PC-9 (cell line): ENCODE data around the gene UBE2U. TPM values are rescaled to one million over a fixed set of nuclear protein-coding genes. Genes with fewer than 3 reads are reported as not detected.

ENCODE experiments used
- BruUV-seq: library from RNA; stranded (reverse); fragments of 400-500 nt; replicated peaks from 2 replicates; lab custom pipeline; 2021; lab: Mats Ljungman, UMichigan
- CTCF ChIA-PET: fragments of 300-600 bp; sonication (Branson Sonifier 250); formaldehyde crosslinking; loops from one replicate; lab custom pipeline; 2022; ENCODE audit warnings: antibody characterized with exemption; lab: Charles Lee
- POLR2A ChIA-PET: fragments of 300-600 bp; sonication (Branson Sonifier 250); formaldehyde crosslinking; loops from one replicate; lab custom pipeline; 2022; ENCODE audit warnings: antibody characterized with exemption; ENCODE audit not compliant: unreplicated experiment; lab: Charles Lee
- DNase-seq, 2 experiments: peaks; one replicate each; pipeline versions ENCODE4 v3.0.0 to v3.0.0-alpha.2; 2015 to 2022; ENCODE audit warnings: mixed read lengths in 1 of 2
- H2AFZ ChIP-seq: fragments of 200-600 bp; sonication (generic); 2 replicates; pipeline ENCODE4 v1.8.1; 2017; ENCODE audit warnings: antibody characterized with exemption
- H3F3A ChIP-seq: fragments of 200-600 bp; sonication (generic); 2 replicates; pipeline ENCODE4 v1.8.1; 2017; ENCODE audit warnings: antibody characterized with exemption, mild to moderate bottlenecking, low read depth; ENCODE audit not compliant: insufficient read depth
- H3K27ac ChIP-seq: fragments of 200-600 bp; sonication (generic); 2 replicates; pipeline ENCODE4 v1.6.1; 2016; ENCODE audit warnings: mixed run types
- H3K27me3 ChIP-seq: fragments of 200-600 bp; sonication (generic); 2 replicates; pipeline ENCODE4 v1.6.1; 2016; ENCODE audit warnings: low read depth, mixed run types; ENCODE audit not compliant: insufficient read depth
- H3K36me3 ChIP-seq: fragments of 200-600 bp; sonication (generic); 2 replicates; pipeline ENCODE4 v1.6.1; 2016; ENCODE audit warnings: low read depth, mixed run types
- H3K4me1 ChIP-seq: fragments of 200-600 bp; sonication (generic); replicated peaks from 2 replicates; pipeline ENCODE4 v1.6.1; 2016; ENCODE audit warnings: mixed run types; ENCODE audit not compliant: insufficient read depth
- H3K4me2 ChIP-seq: fragments of 200-600 bp; sonication (generic); 2 replicates; pipeline ENCODE4 v1.6.1; 2017; ENCODE audit warnings: mixed run types
- H3K4me3 ChIP-seq: fragments of 200-600 bp; sonication (generic); 2 replicates; pipeline ENCODE4 v1.6.1; 2016; ENCODE audit warnings: mixed run types
- H3K79me2 ChIP-seq: fragments of 200-600 bp; sonication (generic); 2 replicates; pipeline ENCODE4 v1.6.1; 2017; ENCODE audit warnings: low read depth, mixed run types
- H3K9me2 ChIP-seq: fragments of 200-600 bp; sonication (generic); 2 replicates; pipeline ENCODE4 v1.8.1; 2017; ENCODE audit warnings: mild to moderate bottlenecking; ENCODE audit not compliant: insufficient read depth
- H3K9me3 ChIP-seq: fragments of 200-600 bp; sonication (generic); 2 replicates; pipeline ENCODE4 v1.8.1; 2016; ENCODE audit warnings: low read depth; ENCODE audit not compliant: insufficient read depth
- H4K20me1 ChIP-seq: fragments of 200-600 bp; sonication (generic); 2 replicates; pipeline ENCODE4 v1.8.1; 2017; ENCODE audit not compliant: insufficient read depth
- EZH2 ChIP-seq: fragments of 200-600 bp; sonication (generic); IDR thresholded peaks from 2 replicates; pipeline ENCODE4 v1.8.0; 2017; ENCODE audit warnings: antibody characterized with exemption, low read depth
- intact Hi-C: fragments of 100-400 bp; cut with micrococcal nuclease; formaldehyde crosslinking; loops from one replicate; pipeline ENCODE4 v1.10.0; 2022; ENCODE audit not compliant: unreplicated experiment
- total RNA-seq: library from RNA; stranded (reverse); gene quantifications from 2 replicates; pipeline ENCODE4 v1.2.3, GENCODE V29; 2021
- TF ChIP-seq, protein P1 (sequence below): fragments of 200-600 bp; sonication (generic); conservative IDR thresholded peaks from 2 replicates; pipeline ENCODE4 v1.6.1; 2017; ENCODE audit warnings: mixed run types, antibody characterized with exemption, mild to moderate bottlenecking, moderate library complexity

Gene UBE2U
- total RNA-seq, 1 experiment from 2014 or later, result not detected

DNA sequence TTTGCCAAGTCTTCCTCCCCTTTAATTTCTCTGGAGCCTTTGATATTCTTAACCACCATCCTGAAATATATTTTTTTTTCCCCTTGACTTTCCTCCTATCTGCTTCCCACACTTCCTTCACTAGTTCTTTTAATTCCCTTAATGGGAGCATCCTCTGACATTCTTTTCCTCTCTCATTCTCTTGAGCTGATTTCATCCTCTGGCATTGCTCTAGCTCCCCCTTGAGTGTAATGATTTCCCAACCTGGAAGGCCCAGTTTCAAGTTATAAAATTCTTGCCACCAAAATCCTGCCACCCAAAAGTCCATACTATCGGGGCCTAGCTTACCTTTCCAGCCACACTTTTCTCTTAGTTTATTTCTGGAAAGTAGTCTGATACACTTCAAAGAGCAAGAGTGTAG is 39.5 kb upstream of the UBE2U start:
- H2AFZ ChIP-seq, result no peak overlapping the region
- no peaks in the 10 kb centered on the region for H4K20me1 ChIP-seq
- intact Hi-C loops, result loop anchor here (2.0 to 10.0 kb wide), 3 partner anchors 79 to 472 kb away; partner anchors contain the start of gene ROR1
- DNase-seq, result no peak
- TF ChIP-seq, protein P1, sequence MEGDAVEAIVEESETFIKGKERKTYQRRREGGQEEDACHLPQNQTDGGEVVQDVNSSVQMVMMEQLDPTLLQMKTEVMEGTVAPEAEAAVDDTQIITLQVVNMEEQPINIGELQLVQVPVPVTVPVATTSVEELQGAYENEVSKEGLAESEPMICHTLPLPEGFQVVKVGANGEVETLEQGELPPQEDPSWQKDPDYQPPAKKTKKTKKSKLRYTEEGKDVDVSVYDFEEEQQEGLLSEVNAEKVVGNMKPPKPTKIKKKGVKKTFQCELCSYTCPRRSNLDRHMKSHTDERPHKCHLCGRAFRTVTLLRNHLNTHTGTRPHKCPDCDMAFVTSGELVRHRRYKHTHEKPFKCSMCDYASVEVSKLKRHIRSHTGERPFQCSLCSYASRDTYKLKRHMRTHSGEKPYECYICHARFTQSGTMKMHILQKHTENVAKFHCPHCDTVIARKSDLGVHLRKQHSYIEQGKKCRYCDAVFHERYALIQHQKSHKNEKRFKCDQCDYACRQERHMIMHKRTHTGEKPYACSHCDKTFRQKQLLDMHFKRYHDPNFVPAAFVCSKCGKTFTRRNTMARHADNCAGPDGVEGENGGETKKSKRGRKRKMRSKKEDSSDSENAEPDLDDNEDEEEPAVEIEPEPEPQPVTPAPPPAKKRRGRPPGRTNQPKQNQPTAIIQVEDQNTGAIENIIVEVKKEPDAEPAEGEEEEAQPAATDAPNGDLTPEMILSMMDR, result peak; percentile 45; the same call in 1 of the 2 replicates
- TF ChIP-seq EZH2, result no peak
- peaks cover 3% of the 10 kb centered on the region; the same call in 1 of the 2 replicates for H3K36me3 ChIP-seq
- POLR2A ChIA-PET, result interaction anchor here (0.7 kb wide), 1 partner anchor 1658 kb away, joined by 4 read pairs; no protein-coding TSS in a partner anchor
- H3K27ac ChIP-seq, result no peak overlapping the region
- H3K4me2 ChIP-seq, result no peak overlapping the region
- no TSS peak for BruUV-seq
- H3K9me3 ChIP-seq, result no peaks in the 10 kb centered on the region
- H3K4me1 ChIP-seq, result no peaks in the 10 kb centered on the region
- no peak overlapping the region for H3K4me3 ChIP-seq
- no peaks in the 10 kb centered on the region for H3K9me2 ChIP-seq
- H3F3A ChIP-seq, result no peaks in the 10 kb centered on the region
- CTCF ChIA-PET, result interaction anchor here (0.6 kb wide), 2 partner anchors 27 to 547 kb away, joined by 3 read pairs; no protein-coding TSS in a partner anchor
- no peaks in the 10 kb centered on the region for H3K27me3 ChIP-seq
- H3K79me2 ChIP-seq, result no peaks in the 10 kb centered on the region

DNA sequence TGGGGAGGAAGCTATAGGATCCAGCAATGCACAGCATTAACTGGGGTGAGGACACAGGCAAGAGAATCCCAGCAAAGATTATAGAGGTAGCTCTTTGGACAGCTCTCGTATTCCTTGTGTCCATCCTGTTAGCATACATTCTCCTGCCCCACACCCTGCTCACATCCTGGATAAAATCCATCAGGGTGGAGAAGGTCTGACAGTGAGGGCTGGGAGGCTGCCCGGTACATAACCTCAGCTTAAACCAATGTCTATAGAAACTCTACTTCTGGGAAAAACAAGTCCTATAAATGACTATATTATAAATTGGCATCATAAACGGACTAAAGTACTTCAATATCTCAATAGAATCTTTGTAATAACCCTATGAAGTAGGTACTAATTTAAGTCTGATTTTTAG is 36.8 kb upstream of the UBE2U start:
- Histone ChIP-seq H3K79me2 (no peaks in the 10 kb centered on the region), H3K27ac (no peak overlapping the region), H3K4me1 (peaks cover 17% of the 10 kb centered on the region), H3K9me2 (no peaks in the 10 kb centered on the region), H3K4me2 (no peak overlapping the region), H3K9me3 (no peaks in the 10 kb centered on the region), H3K4me3 (no peak overlapping the region), H3K27me3 (no peaks in the 10 kb centered on the region), H2AFZ (no peak overlapping the region), H3F3A (peaks cover 10% of the 10 kb centered on the region; the same call in 1 of the 2 replicates), H4K20me1 (no peaks in the 10 kb centered on the region), H3K36me3 (peaks cover 3% of the 10 kb centered on the region; the same call in 1 of the 2 replicates)
- ChIA-PET CTCF (no interaction called here), POLR2A (no interaction called here)
- DNase-seq, result no peak
- intact Hi-C loops, result loop anchor here (10.0 kb wide), 1 partner anchor 392 kb away; the partner anchor contains the start of gene ROR1
- TF ChIP-seq, protein P1, result no peak
- BruUV-seq, result no TSS peak

DNA sequence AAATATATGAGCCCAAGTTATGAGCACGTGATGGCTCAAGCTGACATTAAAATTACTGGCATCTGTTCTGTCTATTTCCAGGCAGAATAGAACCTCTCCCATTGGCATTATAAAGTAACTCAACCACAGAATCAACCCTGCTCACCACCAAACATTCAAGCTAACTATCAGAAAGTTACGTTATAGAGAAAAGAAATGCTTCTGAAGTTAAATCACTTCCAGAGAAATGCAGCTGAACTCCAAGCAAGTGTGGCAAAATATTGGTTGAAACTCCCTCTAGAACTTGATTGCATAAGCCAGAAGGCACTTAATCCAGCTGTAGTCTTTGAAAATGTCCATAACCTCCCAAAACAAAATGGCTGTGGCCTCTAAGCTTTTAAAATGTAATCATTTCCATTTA is 36.2 kb upstream of the UBE2U start:
- H3K9me2 ChIP-seq, result no peaks in the 10 kb centered on the region
- no peaks in the 10 kb centered on the region for H3K27me3 ChIP-seq
- no peaks in the 10 kb centered on the region for H3K9me3 ChIP-seq
- BruUV-seq, result no TSS peak
- H3K27ac ChIP-seq, result no peak overlapping the region
- no peak for TF ChIP-seq EZH2
- TF ChIP-seq, protein P1, result no peak
- no peaks in the 10 kb centered on the region for H4K20me1 ChIP-seq
- H3K4me3 ChIP-seq, result no peak overlapping the region
- H3K79me2 ChIP-seq, result no peaks in the 10 kb centered on the region
- intact Hi-C loops, result loop anchor here (10.0 kb wide), 1 partner anchor 392 kb away; the partner anchor contains the start of gene ROR1
- DNase-seq, result no peak
- peaks cover 14% of the 10 kb centered on the region for H3F3A ChIP-seq
- H2AFZ ChIP-seq, result no peak overlapping the region
- H3K4me2 ChIP-seq, result no peak overlapping the region
- H3K36me3 ChIP-seq, result peaks cover 3% of the 10 kb centered on the region; the same call in 1 of the 2 replicates
- ChIA-PET CTCF (no interaction called here), POLR2A (interaction anchor here (0.6 kb wide), 1 partner anchor 574 kb away, joined by 3 read pairs; the partner anchor contains the start of gene PGM1)
- peaks cover 22% of the 10 kb centered on the region for H3K4me1 ChIP-seq
